ENCODE data around the gene TMEM176B.

GRCh38 chr7:150742286-150742968 lies 57.7 kb downstream of the TMEM176B start:
- TF ChIP-seq POLR2A (IDR thresholded peaks at IDR 0.05), result no peak
- TF ChIP-seq CTCF (IDR thresholded peaks at IDR 0.05), result no peak
